BJ (cell line): ENCODE data around the gene ATXN1. TPM values are rescaled to one million over a fixed set of nuclear protein-coding genes. Genes with fewer than 3 reads are reported as not detected.

ENCODE experiments used
- CTCF ChIA-PET: fragments of 350-600 bp; formaldehyde crosslinking; extraction: SDS; loops from one replicate; lab custom pipeline; 2021; ENCODE audit warnings: antibody characterized with exemption, inconsistent platforms; lab: Yijun Ruan, JAX
- POLR2A ChIA-PET: fragments of 300-600 bp; sonication (Branson Sonifier 250); formaldehyde crosslinking; extraction: SDS; loops from one replicate; lab custom pipeline; 2021; ENCODE audit warnings: antibody characterized with exemption; lab: Charles Lee
- DNase-seq: peaks from one replicate; pipeline ENCODE4 v3.0.0-alpha.2; 2011; ENCODE audit warnings: low read depth
- H3K27me3 ChIP-seq: 2 replicates; pipeline ENCODE4 v1.6.0; 2011; ENCODE audit warnings: low read length; ENCODE audit not compliant: control insufficient read depth, insufficient read depth
- H3K36me3 ChIP-seq: 2 replicates; pipeline ENCODE4 v1.5.1; 2011; ENCODE audit warnings: low read length; ENCODE audit not compliant: control insufficient read depth, insufficient read depth
- H3K4me3 ChIP-seq: 2 replicates; pipeline ENCODE4 v1.5.1; 2011; ENCODE audit warnings: low read depth, mild to moderate bottlenecking, control low read depth, low read length
- CTCF ChIP-seq: IDR thresholded peaks from 2 replicates; pipeline ENCODE4 v1.5.1; 2011; ENCODE audit warnings: low read depth, mild to moderate bottlenecking, control low read depth, inconsistent platforms, low read length, moderate library complexity; ENCODE audit not compliant: insufficient read depth
- polyA plus RNA-seq: library from polyadenylated mRNA; depleted of rRNA; stranded (reverse); fragments of >200 nt; gene quantifications from 2 replicates; pipeline ENCODE4 v1.2.3, GENCODE V29; 2011

The ATXN1 gene
- polyA plus RNA-seq, 1 experiment, result 60.2 TPM

GRCh38 chr6:16559071-16559470 is 202.2 kb downstream of the ATXN1 start:
- CTCF ChIA-PET, result no interaction called here
- H3K36me3 ChIP-seq, result no peaks in the 10 kb centered on the region; the same call in 1 of the 2 replicates
- no peak for TF ChIP-seq CTCF
- POLR2A ChIA-PET, result no interaction called here
- H3K27me3 ChIP-seq, result no peaks in the 10 kb centered on the region
- no peak for DNase-seq
- H3K4me3 ChIP-seq, result no peak overlapping the region

- Histone ChIP-seq H3K36me3 (peaks cover 4% of the 10 kb centered on the region; the same call in 1 of the 2 replicates), H3K4me3 (no peak overlapping the region), H3K27me3 (no peaks in the 10 kb centered on the region)
- ChIA-PET POLR2A (no interaction called here), CTCF (no interaction called here)
- TF ChIP-seq CTCF, result no peak
- no peak for DNase-seq
These were observed 205.7 kb downstream of the ATXN1 start for GRCh38 chr6:16555550-16555949.

- DNase-seq, result no peak
- ChIA-PET CTCF (interaction anchor here (0.6 kb wide), 2 partner anchors 237 to 394 kb away, joined by 3 to 4 read pairs; no protein-coding TSS in a partner anchor), POLR2A (no interaction called here)
- no peak overlapping the region for H3K4me3 ChIP-seq
- no peak for TF ChIP-seq CTCF
- peaks cover 6% of the 10 kb centered on the region; the same call in 1 of the 2 replicates for H3K36me3 ChIP-seq
- H3K27me3 ChIP-seq, result no peaks in the 10 kb centered on the region
These were observed 207.7 kb downstream of the ATXN1 start for GRCh38 chr6:16553531-16553930.

- Histone ChIP-seq H3K36me3 (peaks cover 7% of the 10 kb centered on the region; the same call in 1 of the 2 replicates), H3K27me3 (no peaks in the 10 kb centered on the region), H3K4me3 (no peak overlapping the region)
- ChIA-PET CTCF (no interaction called here), POLR2A (no interaction called here)
- no peak for DNase-seq
- TF ChIP-seq CTCF, result no peak
These were observed 209.8 kb downstream of the ATXN1 start for GRCh38 chr6:16551466-16551865.

- ChIA-PET POLR2A (no interaction called here), CTCF (interaction anchor here (0.6 kb wide), 1 partner anchor 14 kb away, joined by 3 read pairs; no protein-coding TSS in a partner anchor)
- no peaks in the 10 kb centered on the region for H3K27me3 ChIP-seq
- H3K4me3 ChIP-seq, result no peak overlapping the region
- DNase-seq, result no peak
- no peak for TF ChIP-seq CTCF
- H3K36me3 ChIP-seq, result peaks cover 7% of the 10 kb centered on the region
These were observed 213.1 kb downstream of the ATXN1 start for GRCh38 chr6:16548121-16548520.
